HCT116 (cell line): Measurements from ENCODE around the gene SMURF1. TPM values are rescaled to one million over a fixed set of nuclear protein-coding genes. Genes with fewer than 3 reads are reported as not detected.

Experiments
- ATAC-seq: fragments of 200-7000 bp; cut with Tn5 transposase; 2 replicates; pipeline ENCODE4 v1.9.1; 2020; ENCODE audit warnings: mild to moderate bottlenecking, moderate library complexity
- Bru-seq: library from RNA; stranded (reverse); fragments of 400-500 nt; gene quantifications from one replicate; lab custom pipeline; 2021; lab: Mats Ljungman, UMichigan
- BruChase-seq, 2 experiments: library from RNA; stranded (reverse); fragments of 400-500 nt; gene quantifications; one replicate each; lab custom pipeline; 2021; lab: Mats Ljungman, UMichigan
- BruUV-seq: library from RNA; stranded (reverse); fragments of 400-500 nt; replicated peaks from 2 replicates; lab custom pipeline; 2021; lab: Mats Ljungman, UMichigan
- CTCF ChIA-PET: fragments of 300-600 bp; sonication (Branson Sonifier 250); formaldehyde crosslinking; loops from one replicate; lab custom pipeline; 2021; ENCODE audit warnings: antibody characterized with exemption; lab: Charles Lee
- POLR2A ChIA-PET: fragments of 300-600, 350-600 bp; sonication (Branson Sonifier 250); formaldehyde crosslinking; loops from one replicate; lab custom pipeline; 2021; ENCODE audit warnings: antibody characterized with exemption; lab: Charles Lee
- RAD21 ChIA-PET, 2 experiments: fragments of 300-600 bp; sonication (Branson Sonifier 250); formaldehyde crosslinking; loops; one replicate each; lab custom pipeline; 2023; ENCODE audit warnings: low total read pairs in 2 of 2; ENCODE audit not compliant: uncharacterized antibody in 2 of 2, unreplicated experiment in 2 of 2, low non-redundant PET in 1 of 2; lab: Charles Lee
- DNase-seq: peaks from one replicate; pipeline ENCODE4 v3.0.0-alpha.2; 2010; ENCODE audit warnings: low read depth, low spot score
- H2AFZ ChIP-seq: fragments of 200-600 bp; shearing (Covaris generic), sonication (generic); 2 replicates; pipeline ENCODE4 v1.6.1; 2017; ENCODE audit warnings: low read depth, mixed run types, mixed read lengths, antibody characterized with exemption, low read length; ENCODE audit not compliant: poor library complexity, severe bottlenecking
- H3K27ac ChIP-seq: 2 replicates; pipeline ENCODE4 v1.5.1; 2012; ENCODE audit warnings: low read depth, low read length
- H3K27me3 ChIP-seq: fragments of 200-600 bp; sonication (generic); 2 replicates; pipeline ENCODE4 v1.6.1; 2016; ENCODE audit warnings: mixed run types, low read length, mixed read lengths; ENCODE audit not compliant: insufficient read depth
- H3K36me3 ChIP-seq, 2 experiments: fragments of 200-500 bp in 1 of 2; fragments of 200-600 bp in 1 of 2; sonication (Bioruptor generic) in 1 of 2; sonication (generic) in 1 of 2; 2 replicates each; pipeline versions ENCODE4 v1.5.1 to v1.6.1; 2014 to 2016; ENCODE audit warnings: low read length in 2 of 2, inconsistent platforms in 1 of 2, mixed read lengths in 1 of 2, mixed run types in 1 of 2; ENCODE audit not compliant: insufficient read depth in 2 of 2, control insufficient read depth in 1 of 2
- H3K4me1 ChIP-seq, 2 experiments: fragments of 200-600 bp in 1 of 2; sonication (generic) in 1 of 2; 2 replicates each; pipeline versions ENCODE4 v1.5.1 to v1.6.1; 2012 to 2017; ENCODE audit warnings: low read length in 2 of 2, inconsistent platforms in 1 of 2, mild to moderate bottlenecking in 1 of 2, mixed read lengths in 1 of 2, mixed run types in 1 of 2, moderate library complexity in 1 of 2; ENCODE audit not compliant: insufficient read depth in 2 of 2, control insufficient read depth in 1 of 2
- H3K4me2 ChIP-seq: fragments of 200-600 bp; sonication (generic); 2 replicates; pipeline ENCODE4 v1.6.1; 2017; ENCODE audit warnings: mixed run types, low read length, mixed read lengths
- H3K4me3 ChIP-seq, 2 experiments: fragments of 200-600 bp in 1 of 2; sonication (generic) in 1 of 2; replicated peaks in 1 of 2; 2 replicates each; pipeline ENCODE4 v1.5.1; 2011 to 2016; ENCODE audit warnings: low read length in 2 of 2, control low read depth in 1 of 2, low read depth in 1 of 2, mild to moderate bottlenecking in 1 of 2, mixed read lengths in 1 of 2, mixed run types in 1 of 2
- H3K79me2 ChIP-seq: fragments of 200-600 bp; sonication (generic); 2 replicates; pipeline ENCODE4 v1.6.1; 2017; ENCODE audit warnings: mild to moderate bottlenecking, mixed run types, low read length, moderate library complexity, mixed read lengths; ENCODE audit not compliant: insufficient read depth
- H3K9ac ChIP-seq: fragments of 200-600 bp; sonication (generic); 2 replicates; pipeline ENCODE4 v1.6.1; 2016; ENCODE audit warnings: low read length, mixed read lengths
- H3K9me2 ChIP-seq: fragments of 200-600 bp; sonication (generic), shearing (Covaris generic); 2 replicates; pipeline ENCODE4 v1.6.1; 2017; ENCODE audit warnings: mixed run types, mild to moderate bottlenecking, moderate library complexity; ENCODE audit not compliant: insufficient read depth
- H3K9me3 ChIP-seq, 2 experiments: fragments of 200-500 bp in 1 of 2; fragments of 200-600 bp in 1 of 2; sonication (Bioruptor generic) in 1 of 2; sonication (generic) in 1 of 2; 2 replicates each; pipeline ENCODE4 v1.6.1; 2014 to 2017; ENCODE audit warnings: low read length in 2 of 2, mixed read lengths in 2 of 2, inconsistent platforms in 1 of 2, low read depth in 1 of 2, mild to moderate bottlenecking in 1 of 2, mixed run types in 1 of 2, moderate library complexity in 1 of 2; ENCODE audit not compliant: control insufficient read depth in 1 of 2, insufficient read depth in 1 of 2
- H4K20me1 ChIP-seq: fragments of 200-600 bp; sonication (generic), shearing (Covaris generic); 2 replicates; pipeline ENCODE4 v1.6.1; 2017; ENCODE audit warnings: mixed run types, mild to moderate bottlenecking, moderate library complexity; ENCODE audit not compliant: insufficient read depth
- CBX3 ChIP-seq: IDR thresholded peaks from 2 replicates; pipeline ENCODE4 v1.6.1; 2012; ENCODE audit warnings: low read depth
- CEBPB ChIP-seq: IDR thresholded peaks from 2 replicates; pipeline ENCODE4 v1.6.1; 2012; ENCODE audit warnings: low read depth
- ELF1 ChIP-seq: IDR thresholded peaks from 2 replicates; pipeline ENCODE4 v1.6.1; 2012; ENCODE audit warnings: low read depth, borderline replicate concordance
- EZH2 ChIP-seq: fragments of 200-600 bp; sonication (generic); IDR thresholded peaks from 2 replicates; pipeline ENCODE4 v1.6.1; 2017; ENCODE audit warnings: antibody characterized with exemption, mixed run types
- FOSL1 ChIP-seq: IDR thresholded peaks from 2 replicates; pipeline ENCODE4 v1.6.1; 2012; ENCODE audit warnings: low read depth
- JUND ChIP-seq: IDR thresholded peaks from 2 replicates; pipeline ENCODE4 v1.6.1; 2012
- POLR2A ChIP-seq: IDR thresholded peaks from 2 replicates; pipeline ENCODE4 v1.7.0; 2011; ENCODE audit warnings: borderline replicate concordance; ENCODE audit not compliant: insufficient read depth, insufficient read length; ENCODE audit errors: extremely low read depth
- POLR2AphosphoS5 ChIP-seq: IDR thresholded peaks from 2 replicates; pipeline ENCODE4 v1.6.1; 2011; ENCODE audit warnings: mild to moderate bottlenecking, low read depth, low read length, moderate library complexity
- SIN3A ChIP-seq: IDR thresholded peaks from 2 replicates; pipeline ENCODE4 v1.6.1; 2012; ENCODE audit warnings: low read depth
- SP1 ChIP-seq: IDR thresholded peaks from 2 replicates; pipeline ENCODE4 v1.6.1; 2012; ENCODE audit warnings: low read depth
- ZFX ChIP-seq: fragments of 450-650 bp; IDR thresholded peaks from 2 replicates; pipeline ENCODE4 v1.6.1; 2017
- ZNF274 ChIP-seq: fragments of 200-500 bp; sonication (Bioruptor generic); IDR thresholded peaks from 2 replicates; pipeline ENCODE4 v1.6.1; 2014; ENCODE audit warnings: mild to moderate bottlenecking, low read depth, low read length, inconsistent platforms
- intact Hi-C: fragments of 100-400 bp; cut with micrococcal nuclease; formaldehyde crosslinking; loops from 2 replicates; pipeline ENCODE4 v1.10.0; 2022
- long read RNA-seq: library from polyadenylated mRNA; unstranded; transcript quantifications from one replicate; pipeline ENCODE4 v2.0.0, GENCODE V29; 2021; ENCODE audit not compliant: unreplicated experiment
- polyA plus RNA-seq: library from polyadenylated mRNA; unstranded; fragments of >200 nt; gene quantifications from 2 replicates; pipeline ENCODE4 v1.2.1, GENCODE V29; 2012; ENCODE audit warnings: missing spikeins
- total RNA-seq: library from RNA; stranded (reverse); gene quantifications from one replicate; pipeline ENCODE4 v1.2.1, GENCODE V29; 2021; ENCODE audit not compliant: unreplicated experiment
- TF ChIP-seq, protein P1 (sequence below): IDR thresholded peaks from 2 replicates; pipeline ENCODE4 v1.6.1; 2012
- TF ChIP-seq, protein P2 (sequence below): IDR thresholded peaks from 2 replicates; pipeline ENCODE4 v1.6.1; 2012; ENCODE audit warnings: low read depth
- TF ChIP-seq, protein P3 (sequence below): IDR thresholded peaks from 2 replicates; pipeline ENCODE4 v1.6.1; 2012
- TF ChIP-seq, protein P4 (sequence below), 3 experiments: fragments of 200-600 bp in 1 of 3; sonication (generic) in 1 of 3; IDR thresholded peaks in 2 of 3; conservative IDR thresholded peaks in 1 of 3; 2 replicates each; pipeline ENCODE4 v1.5.1; 2012 to 2017; ENCODE audit warnings: low read depth in 2 of 3, low read length in 2 of 3, antibody characterized with exemption in 1 of 3, borderline replicate concordance in 1 of 3, control low read depth in 1 of 3, mild to moderate bottlenecking in 1 of 3, mixed read lengths in 1 of 3, mixed run types in 1 of 3, moderate library complexity in 1 of 3; ENCODE audit not compliant: insufficient read depth in 1 of 3
- TF ChIP-seq, protein P5 (sequence below): IDR thresholded peaks from 2 replicates; pipeline ENCODE4 v1.6.1; 2011; ENCODE audit warnings: mild to moderate bottlenecking, low read length, moderate library complexity; ENCODE audit not compliant: insufficient replicate concordance; ENCODE audit errors: extremely low read depth

SMURF1 gene
- total RNA-seq (24.6 TPM), Bru-seq, nascent RNA (percentile 85 among the genes with signal in this experiment), BruChase-seq, experiment 1, labeled RNA remaining after a 6-hour chase (percentile 74 among the genes with signal in this experiment), BruChase-seq, experiment 2, labeled RNA remaining after a 2-hour chase (percentile 79 among the genes with signal in this experiment)
- polyA plus RNA-seq: 12.8 and 17.1 TPM in 2 replicates
- long read RNA-seq, full-length matches to known transcripts: 8 of 29 reads
- long read RNA-seq, partial matches to known transcripts: 11 of 29 reads
- long read RNA-seq, other reads (novel, unspliced or antisense): 10 of 29 reads

DNA sequence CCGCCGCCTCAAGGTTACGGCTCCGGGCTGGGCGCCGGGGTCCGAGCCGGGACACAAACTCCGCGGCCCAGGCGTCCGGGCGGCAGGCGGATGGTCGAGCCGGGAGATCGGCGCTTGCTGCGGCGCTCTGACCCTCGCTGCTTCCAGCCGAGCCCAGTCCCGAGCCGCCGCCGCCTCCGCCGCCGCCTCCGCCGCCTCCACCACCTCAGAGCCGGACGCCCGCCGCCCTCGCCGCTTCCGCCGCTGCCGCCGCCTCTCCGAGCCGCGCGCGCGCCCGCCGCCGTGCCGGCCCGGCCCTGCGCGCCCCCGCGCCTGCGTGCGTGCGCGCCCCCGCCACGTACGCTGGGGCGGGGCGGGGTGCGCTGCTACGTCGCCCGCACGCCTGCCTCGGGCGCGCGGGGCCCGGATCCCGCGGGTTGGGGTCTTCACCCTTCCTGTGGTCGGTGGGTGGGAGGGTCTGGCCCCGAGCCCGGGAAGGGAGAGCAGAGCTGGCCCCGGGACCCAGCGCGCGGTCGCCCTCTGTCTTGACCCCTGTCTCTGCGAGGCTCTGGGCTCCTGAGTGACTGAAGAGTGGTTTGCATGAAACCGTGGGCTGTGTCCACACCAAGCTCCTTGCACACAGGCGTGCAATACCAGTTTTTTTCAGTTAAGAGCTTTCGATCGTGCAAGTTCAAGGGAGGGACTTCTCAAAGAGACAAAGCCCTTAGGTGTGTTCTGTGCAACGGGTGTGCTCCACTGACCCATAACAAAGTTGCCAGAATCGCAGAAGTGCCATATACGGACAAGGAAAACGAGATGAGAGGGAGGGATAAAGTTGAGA, at the start of gene SMURF1:
Gene SMURF1, minus strand, starts transcription at position 256 of the 820 bp plus-strand sequence. CDS start 328 bp downstream, outside the sequence.
- H3K9me3 ChIP-seq: no peaks in the 10 kb centered on the region
- peak within 1 kb of the TSS; percentile 79 for H3K4me2 ChIP-seq
- ATAC-seq (peak; percentile 66), DNase-seq (no peak)
- ChIA-PET CTCF (no interaction called here), POLR2A (interaction anchor here (0.6 kb wide), 1 partner anchor 64 kb away, joined by 3 read pairs; the partner anchor contains the start of gene KPNA7), RAD21 (no interaction called here)
- peak within 1 kb of the TSS; percentile 81 for H3K9ac ChIP-seq
- no peaks in the 10 kb centered on the region for H3K36me3 ChIP-seq
- no peaks in the 10 kb centered on the region for H3K9me2 ChIP-seq
- intact Hi-C loops: no loop called here
- peaks cover 37% of the 10 kb centered on the region for H3K79me2 ChIP-seq
- no TSS peak for BruUV-seq
- H2AFZ ChIP-seq: no peak within 1 kb of the TSS
- H4K20me1 ChIP-seq: peaks cover 9% of the 10 kb centered on the region; the same call in 1 of the 2 replicates
- peaks cover 4 to 28% of the 10 kb centered on the region in 2 experiments; a peak in 3 of 4 replicates for H3K4me1 ChIP-seq
- H3K4me3 ChIP-seq: peak within 1 kb of the TSS; percentile 61 to 69
- peak within 1 kb of the TSS; percentile 84 for H3K27ac ChIP-seq
- no peaks in the 10 kb centered on the region for H3K27me3 ChIP-seq
- TF ChIP-seq, protein P1, sequence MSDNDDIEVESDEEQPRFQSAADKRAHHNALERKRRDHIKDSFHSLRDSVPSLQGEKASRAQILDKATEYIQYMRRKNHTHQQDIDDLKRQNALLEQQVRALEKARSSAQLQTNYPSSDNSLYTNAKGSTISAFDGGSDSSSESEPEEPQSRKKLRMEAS: peak; percentile 34; the same call in 1 of the 2 replicates
- TF ChIP-seq ZFX (peak; percentile 54), JUND (no peak), SIN3A (no peak; the same call in 1 of the 2 replicates), POLR2A (peak; percentile 79), ZNF274 (no peak), CBX3 (no peak), FOSL1 (no peak), EZH2 (no peak), CEBPB (no peak), SP1 (no peak), ELF1 (no peak), POLR2AphosphoS5 (peak; percentile 83)
- TF ChIP-seq, protein P2, sequence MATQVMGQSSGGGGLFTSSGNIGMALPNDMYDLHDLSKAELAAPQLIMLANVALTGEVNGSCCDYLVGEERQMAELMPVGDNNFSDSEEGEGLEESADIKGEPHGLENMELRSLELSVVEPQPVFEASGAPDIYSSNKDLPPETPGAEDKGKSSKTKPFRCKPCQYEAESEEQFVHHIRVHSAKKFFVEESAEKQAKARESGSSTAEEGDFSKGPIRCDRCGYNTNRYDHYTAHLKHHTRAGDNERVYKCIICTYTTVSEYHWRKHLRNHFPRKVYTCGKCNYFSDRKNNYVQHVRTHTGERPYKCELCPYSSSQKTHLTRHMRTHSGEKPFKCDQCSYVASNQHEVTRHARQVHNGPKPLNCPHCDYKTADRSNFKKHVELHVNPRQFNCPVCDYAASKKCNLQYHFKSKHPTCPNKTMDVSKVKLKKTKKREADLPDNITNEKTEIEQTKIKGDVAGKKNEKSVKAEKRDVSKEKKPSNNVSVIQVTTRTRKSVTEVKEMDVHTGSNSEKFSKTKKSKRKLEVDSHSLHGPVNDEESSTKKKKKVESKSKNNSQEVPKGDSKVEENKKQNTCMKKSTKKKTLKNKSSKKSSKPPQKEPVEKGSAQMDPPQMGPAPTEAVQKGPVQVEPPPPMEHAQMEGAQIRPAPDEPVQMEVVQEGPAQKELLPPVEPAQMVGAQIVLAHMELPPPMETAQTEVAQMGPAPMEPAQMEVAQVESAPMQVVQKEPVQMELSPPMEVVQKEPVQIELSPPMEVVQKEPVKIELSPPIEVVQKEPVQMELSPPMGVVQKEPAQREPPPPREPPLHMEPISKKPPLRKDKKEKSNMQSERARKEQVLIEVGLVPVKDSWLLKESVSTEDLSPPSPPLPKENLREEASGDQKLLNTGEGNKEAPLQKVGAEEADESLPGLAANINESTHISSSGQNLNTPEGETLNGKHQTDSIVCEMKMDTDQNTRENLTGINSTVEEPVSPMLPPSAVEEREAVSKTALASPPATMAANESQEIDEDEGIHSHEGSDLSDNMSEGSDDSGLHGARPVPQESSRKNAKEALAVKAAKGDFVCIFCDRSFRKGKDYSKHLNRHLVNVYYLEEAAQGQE: no peak
- TF ChIP-seq, protein P3, sequence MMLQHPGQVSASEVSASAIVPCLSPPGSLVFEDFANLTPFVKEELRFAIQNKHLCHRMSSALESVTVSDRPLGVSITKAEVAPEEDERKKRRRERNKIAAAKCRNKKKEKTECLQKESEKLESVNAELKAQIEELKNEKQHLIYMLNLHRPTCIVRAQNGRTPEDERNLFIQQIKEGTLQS: no peak
- TF ChIP-seq, protein P4, sequence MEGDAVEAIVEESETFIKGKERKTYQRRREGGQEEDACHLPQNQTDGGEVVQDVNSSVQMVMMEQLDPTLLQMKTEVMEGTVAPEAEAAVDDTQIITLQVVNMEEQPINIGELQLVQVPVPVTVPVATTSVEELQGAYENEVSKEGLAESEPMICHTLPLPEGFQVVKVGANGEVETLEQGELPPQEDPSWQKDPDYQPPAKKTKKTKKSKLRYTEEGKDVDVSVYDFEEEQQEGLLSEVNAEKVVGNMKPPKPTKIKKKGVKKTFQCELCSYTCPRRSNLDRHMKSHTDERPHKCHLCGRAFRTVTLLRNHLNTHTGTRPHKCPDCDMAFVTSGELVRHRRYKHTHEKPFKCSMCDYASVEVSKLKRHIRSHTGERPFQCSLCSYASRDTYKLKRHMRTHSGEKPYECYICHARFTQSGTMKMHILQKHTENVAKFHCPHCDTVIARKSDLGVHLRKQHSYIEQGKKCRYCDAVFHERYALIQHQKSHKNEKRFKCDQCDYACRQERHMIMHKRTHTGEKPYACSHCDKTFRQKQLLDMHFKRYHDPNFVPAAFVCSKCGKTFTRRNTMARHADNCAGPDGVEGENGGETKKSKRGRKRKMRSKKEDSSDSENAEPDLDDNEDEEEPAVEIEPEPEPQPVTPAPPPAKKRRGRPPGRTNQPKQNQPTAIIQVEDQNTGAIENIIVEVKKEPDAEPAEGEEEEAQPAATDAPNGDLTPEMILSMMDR (IDR thresholded peaks at IDR 0.05 in 2 of 3, conservative IDR thresholded peaks at IDR 0.05 in 1 of 3; ENCODE audit: borderline replicate concordance in 1 of 3, insufficient read depth in 1 of 3, low read depth in 2 of 3, low read length in 2 of 3): no peak
- TF ChIP-seq, protein P5, sequence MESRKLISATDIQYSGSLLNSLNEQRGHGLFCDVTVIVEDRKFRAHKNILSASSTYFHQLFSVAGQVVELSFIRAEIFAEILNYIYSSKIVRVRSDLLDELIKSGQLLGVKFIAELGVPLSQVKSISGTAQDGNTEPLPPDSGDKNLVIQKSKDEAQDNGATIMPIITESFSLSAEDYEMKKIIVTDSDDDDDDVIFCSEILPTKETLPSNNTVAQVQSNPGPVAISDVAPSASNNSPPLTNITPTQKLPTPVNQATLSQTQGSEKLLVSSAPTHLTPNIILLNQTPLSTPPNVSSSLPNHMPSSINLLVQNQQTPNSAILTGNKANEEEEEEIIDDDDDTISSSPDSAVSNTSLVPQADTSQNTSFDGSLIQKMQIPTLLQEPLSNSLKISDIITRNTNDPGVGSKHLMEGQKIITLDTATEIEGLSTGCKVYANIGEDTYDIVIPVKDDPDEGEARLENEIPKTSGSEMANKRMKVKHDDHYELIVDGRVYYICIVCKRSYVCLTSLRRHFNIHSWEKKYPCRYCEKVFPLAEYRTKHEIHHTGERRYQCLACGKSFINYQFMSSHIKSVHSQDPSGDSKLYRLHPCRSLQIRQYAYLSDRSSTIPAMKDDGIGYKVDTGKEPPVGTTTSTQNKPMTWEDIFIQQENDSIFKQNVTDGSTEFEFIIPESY: peak; percentile 30
